Peyer's patch (tissue), 4 donors: ENCODE data around the gene DGKA.
"Not testable (repeated sequence)": the region's sequence is repeated elsewhere in the genome, so short reads cannot be mapped to it uniquely, and the experiment has no call there.

Experiments used
- POLR2A ChIP-seq, 2 donors: fragments of 450-650 bp; IDR thresholded peaks; one replicate each; pipeline ENCODE4 v1.5.1; 2017; ENCODE audit warnings: antibody characterized with exemption in 2 of 2, mild to moderate bottlenecking in 2 of 2, moderate library complexity in 2 of 2
- TF ChIP-seq, protein P1 (sequence below), 6 experiments: fragments of 450-650 bp in 4 of 6; fragments of 200-600 bp in 2 of 6; sonication (generic) in 1 of 6; IDR thresholded peaks; one replicate each; pipeline ENCODE4 v1.5.1; 2017 to 2019; ENCODE audit warnings: antibody characterized with exemption in 6 of 6, mild to moderate bottlenecking in 3 of 6, moderate library complexity in 1 of 6

DNA sequence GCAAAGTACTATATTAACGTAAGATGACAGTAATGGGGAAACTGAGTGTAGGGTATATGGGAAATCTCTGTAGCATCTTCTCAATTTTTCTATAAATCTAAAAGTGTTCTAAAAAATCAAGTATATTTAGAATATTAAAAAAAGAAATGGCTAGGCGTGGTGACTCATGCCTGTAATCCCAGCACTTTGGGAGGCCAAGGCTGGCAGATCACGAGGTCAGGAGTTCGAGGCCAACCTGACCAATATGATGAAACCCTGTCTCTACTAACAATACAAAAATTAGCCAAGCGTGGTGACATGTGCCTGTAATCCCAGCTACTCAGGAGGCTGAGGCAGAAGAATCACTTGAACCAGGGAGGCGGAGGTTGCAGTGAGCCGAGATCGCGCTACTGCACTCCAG is 7.3 kb upstream of the DGKA start:
- TF ChIP-seq, protein P1, sequence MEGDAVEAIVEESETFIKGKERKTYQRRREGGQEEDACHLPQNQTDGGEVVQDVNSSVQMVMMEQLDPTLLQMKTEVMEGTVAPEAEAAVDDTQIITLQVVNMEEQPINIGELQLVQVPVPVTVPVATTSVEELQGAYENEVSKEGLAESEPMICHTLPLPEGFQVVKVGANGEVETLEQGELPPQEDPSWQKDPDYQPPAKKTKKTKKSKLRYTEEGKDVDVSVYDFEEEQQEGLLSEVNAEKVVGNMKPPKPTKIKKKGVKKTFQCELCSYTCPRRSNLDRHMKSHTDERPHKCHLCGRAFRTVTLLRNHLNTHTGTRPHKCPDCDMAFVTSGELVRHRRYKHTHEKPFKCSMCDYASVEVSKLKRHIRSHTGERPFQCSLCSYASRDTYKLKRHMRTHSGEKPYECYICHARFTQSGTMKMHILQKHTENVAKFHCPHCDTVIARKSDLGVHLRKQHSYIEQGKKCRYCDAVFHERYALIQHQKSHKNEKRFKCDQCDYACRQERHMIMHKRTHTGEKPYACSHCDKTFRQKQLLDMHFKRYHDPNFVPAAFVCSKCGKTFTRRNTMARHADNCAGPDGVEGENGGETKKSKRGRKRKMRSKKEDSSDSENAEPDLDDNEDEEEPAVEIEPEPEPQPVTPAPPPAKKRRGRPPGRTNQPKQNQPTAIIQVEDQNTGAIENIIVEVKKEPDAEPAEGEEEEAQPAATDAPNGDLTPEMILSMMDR (IDR thresholded peaks at IDR 0.05) = not testable (repeated sequence)
- TF ChIP-seq POLR2A (IDR thresholded peaks at IDR 0.05) = not testable (repeated sequence)
